Muscle of leg (tissue), 11 donors: ENCODE data around the gene FAM107B. TPM values are rescaled to one million over a fixed set of nuclear protein-coding genes. Genes with fewer than 3 reads are reported as not detected.

Source experiments
- DNase-seq: peaks from one replicate; pipeline ENCODE4 v3.0.0; 2013
- H3K27ac ChIP-seq: one replicate; pipeline ENCODE4 v1.5.1; 2013; ENCODE audit warnings: mild to moderate bottlenecking, low read length, control low read depth
- H3K27me3 ChIP-seq: one replicate; pipeline ENCODE4 v1.6.1; 2013; ENCODE audit warnings: low read length; ENCODE audit not compliant: control insufficient read depth, insufficient read depth
- H3K36me3 ChIP-seq: one replicate; pipeline ENCODE4 v1.6.1; 2013; ENCODE audit warnings: low read length; ENCODE audit not compliant: control insufficient read depth, insufficient read depth
- H3K4me1 ChIP-seq: one replicate; pipeline ENCODE4 v1.6.1; 2013; ENCODE audit warnings: low read length; ENCODE audit not compliant: control insufficient read depth, insufficient read depth
- H3K4me3 ChIP-seq: one replicate; pipeline ENCODE4 v1.5.1; 2013; ENCODE audit warnings: low read length, control low read depth
- H3K9me3 ChIP-seq: replicated peaks from 2 replicates; pipeline ENCODE4 v1.6.1; 2013; ENCODE audit warnings: low read depth, low read length; ENCODE audit not compliant: control insufficient read depth
- WGBS: methylation state at CpG from one replicate; pipeline ENCODE4 v1.1.5; 2013; ENCODE audit warnings: missing lambda C conversion rate; ENCODE audit not compliant: insufficient coverage; 5-methylcytosine and 5-hydroxymethylcytosine counted together
- polyA plus RNA-seq, 8 donors: library from polyadenylated mRNA; unstranded; fragments of 120-200 nt; gene quantifications; one replicate each; pipeline versions ENCODE4 v1.2.1 to v1.2.3, GENCODE V29; 2013; ENCODE audit warnings: inconsistent platforms in 1 of 8, low replicate concordance in 1 of 8; ENCODE audit not compliant: insufficient read length in 8 of 8, insufficient read depth in 1 of 8
- total RNA-seq: library from RNA; stranded (reverse); fragments of 120-200 nt; gene quantifications from one replicate; pipeline ENCODE4 v1.2.4, GENCODE V29; 2013

FAM107B gene
- total and polyA plus RNA-seq, 9 donors: 13.5 to 32.4 (median 18.7) TPM

- Histone ChIP-seq H3K27ac (no peak overlapping the region), H3K36me3 (no peaks in the 10 kb centered on the region), H3K4me1 (no peaks in the 10 kb centered on the region), H3K27me3 (peaks cover 2% of the 10 kb centered on the region), H3K9me3 (no peaks in the 10 kb centered on the region), H3K4me3 (no peak overlapping the region)
- DNase-seq: no peak
- 74% methylated on average over 3 of the region's 3 CpGs for WGBS
Measured at GRCh38 chr10:14812271-14812670, 37.6 kb upstream of the FAM107B start.

- no peaks in the 10 kb centered on the region for H3K4me1 ChIP-seq
Measured at GRCh38 chr10:14810969-14811953, 36.6 kb upstream of the FAM107B start.

GRCh38 chr10:14806318-14806717 lies 31.6 kb upstream of the FAM107B start:
- no peak overlapping the region for H3K4me3 ChIP-seq
- DNase-seq: no peak
- no peak overlapping the region for H3K27ac ChIP-seq
- H3K27me3 ChIP-seq: peaks cover 2% of the 10 kb centered on the region
- H3K9me3 ChIP-seq: no peaks in the 10 kb centered on the region
- WGBS: 0% methylated on average over 1 of the region's 3 CpGs
- no peaks in the 10 kb centered on the region for H3K36me3 ChIP-seq
- no peaks in the 10 kb centered on the region for H3K4me1 ChIP-seq

More at GRCh38 chr10:14810969-14811953, 36.6 kb upstream of the FAM107B start:
- peaks cover 2% of the 10 kb centered on the region for H3K27me3 ChIP-seq
- DNase-seq: no peak
- H3K36me3 ChIP-seq: no peaks in the 10 kb centered on the region
- H3K9me3 ChIP-seq: no peaks in the 10 kb centered on the region
- H3K27ac ChIP-seq: no peak overlapping the region
- no peak overlapping the region for H3K4me3 ChIP-seq
- 33% methylated on average over 7 of the region's 9 CpGs for WGBS

GRCh38 chr10:14803827-14804226 lies 29.1 kb upstream of the FAM107B start:
- Histone ChIP-seq H3K4me1 (no peaks in the 10 kb centered on the region), H3K36me3 (no peaks in the 10 kb centered on the region), H3K9me3 (no peaks in the 10 kb centered on the region), H3K27me3 (no peaks in the 10 kb centered on the region), H3K27ac (no peak overlapping the region), H3K4me3 (no peak overlapping the region)
- no CpG with 5 or more reads among the region's 1 CpG for WGBS
- no peak for DNase-seq

GRCh38 chr10:14801723-14802122 lies 27.0 kb upstream of the FAM107B start:
- WGBS: 23% methylated on average over 5 of the region's 5 CpGs
- H3K4me1 ChIP-seq: no peaks in the 10 kb centered on the region
- DNase-seq: peak; percentile 17

GRCh38 chr10:14800397-14800796 lies 25.7 kb upstream of the FAM107B start:
- H3K27ac ChIP-seq: no peak overlapping the region
- no peaks in the 10 kb centered on the region for H3K36me3 ChIP-seq
- no peak overlapping the region for H3K4me3 ChIP-seq
- no peaks in the 10 kb centered on the region for H3K9me3 ChIP-seq
- no peak for DNase-seq
- no peaks in the 10 kb centered on the region for H3K27me3 ChIP-seq
- H3K4me1 ChIP-seq: no peaks in the 10 kb centered on the region
- WGBS: no CpG with 5 or more reads among the region's 1 CpG

More at GRCh38 chr10:14801723-14802122, 27.0 kb upstream of the FAM107B start:
- no peaks in the 10 kb centered on the region for H3K36me3 ChIP-seq
- H3K4me3 ChIP-seq: no peak overlapping the region
- H3K27me3 ChIP-seq: no peaks in the 10 kb centered on the region
- H3K9me3 ChIP-seq: no peaks in the 10 kb centered on the region
- no peak overlapping the region for H3K27ac ChIP-seq

- WGBS: 29% methylated on average over 1 of the region's 5 CpGs
- Histone ChIP-seq H3K4me1 (no peaks in the 10 kb centered on the region), H3K9me3 (no peaks in the 10 kb centered on the region), H3K36me3 (no peaks in the 10 kb centered on the region), H3K27me3 (no peaks in the 10 kb centered on the region), H3K27ac (peak overlapping the region; percentile 35), H3K4me3 (no peak overlapping the region)
- peak; percentile 60 for DNase-seq
Measured at GRCh38 chr10:14798636-14799035, 23.9 kb upstream of the FAM107B start.

GRCh38 chr10:14787938-14788337 lies 13.2 kb upstream of the FAM107B start:
- Histone ChIP-seq H3K27ac (no peak overlapping the region), H3K4me3 (no peak overlapping the region), H3K4me1 (no peaks in the 10 kb centered on the region), H3K9me3 (peaks cover 6% of the 10 kb centered on the region), H3K36me3 (no peaks in the 10 kb centered on the region), H3K27me3 (no peaks in the 10 kb centered on the region)
- WGBS: 82% methylated on average over 3 of the region's 5 CpGs
- DNase-seq: no peak

- no peaks in the 10 kb centered on the region for H3K27me3 ChIP-seq
- H3K4me3 ChIP-seq: no peak overlapping the region
- peaks cover 6% of the 10 kb centered on the region for H3K9me3 ChIP-seq
- no peak overlapping the region for H3K27ac ChIP-seq
- WGBS: 78% methylated on average over 2 of the region's 5 CpGs
- no peaks in the 10 kb centered on the region for H3K36me3 ChIP-seq
- no peaks in the 10 kb centered on the region for H3K4me1 ChIP-seq
- no peak for DNase-seq
Measured at GRCh38 chr10:14784459-14785055, 9.9 kb upstream of the FAM107B start.

GRCh38 chr10:14782691-14783363 lies 8.1 kb upstream of the FAM107B start:
- H3K27me3 ChIP-seq: no peaks in the 10 kb centered on the region
- WGBS: 79% methylated on average over 6 of the region's 9 CpGs
- H3K36me3 ChIP-seq: no peaks in the 10 kb centered on the region
- no peak for DNase-seq
- peaks cover 6% of the 10 kb centered on the region for H3K9me3 ChIP-seq
- H3K4me3 ChIP-seq: no peak overlapping the region
- peak overlapping the region; percentile 42 for H3K27ac ChIP-seq
- no peaks in the 10 kb centered on the region for H3K4me1 ChIP-seq
